Karpas-422 (cell line): ENCODE measurements around the gene SLC24A3. TPM values are rescaled to one million over a fixed set of nuclear protein-coding genes. Genes with fewer than 3 reads are reported as not detected.

Experiments used
- DNase-seq: peaks from one replicate; pipeline ENCODE4 v3.0.0-alpha.2; 2015
- H2AFZ ChIP-seq: fragments of 200-600 bp; sonication (generic); 2 replicates; pipeline ENCODE4 v1.6.1; 2014; ENCODE audit warnings: antibody characterized with exemption, low read length, mixed read lengths
- H3K27ac ChIP-seq: fragments of 200-600 bp; sonication (generic); 2 replicates; pipeline ENCODE4 v1.5.1; 2014; ENCODE audit warnings: mild to moderate bottlenecking, low read length, moderate library complexity
- H3K27me3 ChIP-seq: fragments of 200-600 bp; sonication (generic); 2 replicates; pipeline ENCODE4 v1.6.1; 2014; ENCODE audit warnings: low read length, mixed read lengths
- H3K36me3 ChIP-seq: fragments of 200-600 bp; sonication (generic); 2 replicates; pipeline ENCODE4 v1.6.1; 2014; ENCODE audit warnings: low read length, mixed read lengths; ENCODE audit not compliant: insufficient read depth
- H3K4me1 ChIP-seq: fragments of 200-600 bp; sonication (generic); 2 replicates; pipeline ENCODE4 v1.6.1; 2014; ENCODE audit warnings: mild to moderate bottlenecking, low read length, mixed read lengths
- H3K4me2 ChIP-seq: fragments of 200-600 bp; sonication (generic); 2 replicates; pipeline ENCODE4 v1.6.1; 2014; ENCODE audit warnings: low read length, low read depth, mild to moderate bottlenecking; ENCODE audit not compliant: poor library complexity, severe bottlenecking
- H3K4me3 ChIP-seq: fragments of 200-600 bp; sonication (generic); 2 replicates; pipeline ENCODE4 v1.5.1; 2014; ENCODE audit warnings: mild to moderate bottlenecking, antibody characterized with exemption, low read length, mixed read lengths
- H3K79me2 ChIP-seq: fragments of 200-600 bp; sonication (generic); 2 replicates; pipeline ENCODE4 v1.6.1; 2014; ENCODE audit warnings: mild to moderate bottlenecking, low read length, mixed read lengths
- H3K9ac ChIP-seq: fragments of 200-600 bp; sonication (generic); 2 replicates; pipeline ENCODE4 v1.6.0; 2014; ENCODE audit warnings: low read length
- H3K9me2 ChIP-seq: fragments of 200-600 bp; sonication (generic), shearing (Covaris generic); replicated peaks from 2 replicates; pipeline ENCODE4 v1.6.0; 2014; ENCODE audit warnings: mild to moderate bottlenecking, low read length, moderate library complexity; ENCODE audit not compliant: insufficient read depth
- H3K9me3 ChIP-seq: fragments of 300-700, 200-600 bp; sonication (generic); 2 replicates; pipeline ENCODE4 v1.6.1; 2014; ENCODE audit warnings: low read length, mixed read lengths
- H4K20me1 ChIP-seq: fragments of 200-600 bp; sonication (generic); 2 replicates; pipeline ENCODE4 v1.6.1; 2014; ENCODE audit warnings: mild to moderate bottlenecking, antibody characterized with exemption, low read length, low read depth; ENCODE audit not compliant: insufficient read depth
- total RNA-seq: library from RNA; depleted of rRNA; stranded (reverse); fragments of >200 nt; shearing (Covaris generic); gene quantifications from 2 replicates; pipeline ENCODE4 v1.2.3, GENCODE V29; 2014; ENCODE audit warnings: low replicate concordance

SLC24A3 gene
- total RNA-seq, 1 experiment from 2014 or later, result not detected

GRCh38 chr20:19520261-19520660, 307.8 kb downstream of the SLC24A3 start:
- Histone ChIP-seq H3K27me3 (no peaks in the 10 kb centered on the region), H3K4me1 (no peaks in the 10 kb centered on the region), H3K9me3 (no peaks in the 10 kb centered on the region), H4K20me1 (no peaks in the 10 kb centered on the region), H3K27ac (no peak overlapping the region), H3K9ac (no peak overlapping the region), H3K4me2 (no peak overlapping the region), H2AFZ (no peak overlapping the region), H3K36me3 (no peaks in the 10 kb centered on the region), H3K9me2 (no peaks in the 10 kb centered on the region), H3K4me3 (no peak overlapping the region), H3K79me2 (no peaks in the 10 kb centered on the region)
- no peak for DNase-seq

- Histone ChIP-seq H3K36me3 (no peaks in the 10 kb centered on the region), H3K9ac (no peak overlapping the region), H4K20me1 (no peaks in the 10 kb centered on the region), H3K4me1 (no peaks in the 10 kb centered on the region), H2AFZ (no peak overlapping the region), H3K9me3 (no peaks in the 10 kb centered on the region), H3K9me2 (no peaks in the 10 kb centered on the region), H3K27me3 (no peaks in the 10 kb centered on the region), H3K4me3 (no peak overlapping the region), H3K27ac (no peak overlapping the region), H3K4me2 (no peak overlapping the region), H3K79me2 (no peaks in the 10 kb centered on the region)
- DNase-seq, result no peak
These were observed 309.8 kb downstream of the SLC24A3 start for GRCh38 chr20:19522071-19522801.

GRCh38 chr20:19522836-19523590, 310.6 kb downstream of the SLC24A3 start:
- Histone ChIP-seq H3K27ac (no peak overlapping the region), H2AFZ (no peak overlapping the region), H3K27me3 (no peaks in the 10 kb centered on the region), H4K20me1 (no peaks in the 10 kb centered on the region), H3K4me3 (no peak overlapping the region), H3K9ac (no peak overlapping the region), H3K9me3 (no peaks in the 10 kb centered on the region), H3K79me2 (no peaks in the 10 kb centered on the region), H3K36me3 (no peaks in the 10 kb centered on the region), H3K4me2 (no peak overlapping the region), H3K4me1 (no peaks in the 10 kb centered on the region), H3K9me2 (no peaks in the 10 kb centered on the region)
- DNase-seq, result no peak

- Histone ChIP-seq H3K4me2 (no peak overlapping the region), H2AFZ (no peak overlapping the region), H3K36me3 (no peaks in the 10 kb centered on the region), H3K9me3 (no peaks in the 10 kb centered on the region), H3K4me3 (no peak overlapping the region), H4K20me1 (no peaks in the 10 kb centered on the region), H3K79me2 (no peaks in the 10 kb centered on the region), H3K27me3 (no peaks in the 10 kb centered on the region), H3K9ac (no peak overlapping the region), H3K4me1 (no peaks in the 10 kb centered on the region), H3K9me2 (no peaks in the 10 kb centered on the region), H3K27ac (no peak overlapping the region)
- DNase-seq, result no peak
These were observed 312.2 kb downstream of the SLC24A3 start for GRCh38 chr20:19524691-19525090.

GRCh38 chr20:19527509-19527908, 315.1 kb downstream of the SLC24A3 start:
- Histone ChIP-seq H3K27ac (no peak overlapping the region), H3K36me3 (no peaks in the 10 kb centered on the region), H3K4me1 (no peaks in the 10 kb centered on the region), H3K9me3 (no peaks in the 10 kb centered on the region), H3K27me3 (no peaks in the 10 kb centered on the region), H3K9ac (no peak overlapping the region), H3K4me3 (no peak overlapping the region), H3K9me2 (no peaks in the 10 kb centered on the region), H3K79me2 (no peaks in the 10 kb centered on the region), H2AFZ (no peak overlapping the region), H4K20me1 (no peaks in the 10 kb centered on the region), H3K4me2 (no peak overlapping the region)
- no peak for DNase-seq

- Histone ChIP-seq H3K27me3 (no peaks in the 10 kb centered on the region), H3K4me2 (no peak overlapping the region), H4K20me1 (no peaks in the 10 kb centered on the region), H3K79me2 (no peaks in the 10 kb centered on the region), H2AFZ (no peak overlapping the region), H3K4me1 (no peaks in the 10 kb centered on the region), H3K4me3 (no peak overlapping the region), H3K36me3 (no peaks in the 10 kb centered on the region), H3K9ac (no peak overlapping the region), H3K27ac (no peak overlapping the region), H3K9me3 (no peaks in the 10 kb centered on the region), H3K9me2 (no peaks in the 10 kb centered on the region)
- no peak for DNase-seq
These were observed 316.0 kb downstream of the SLC24A3 start for GRCh38 chr20:19528286-19529030.

GRCh38 chr20:19530006-19530405, 317.6 kb downstream of the SLC24A3 start:
- Histone ChIP-seq H3K36me3 (no peaks in the 10 kb centered on the region), H3K9me3 (no peaks in the 10 kb centered on the region; the same call in 1 of the 2 replicates), H3K27me3 (no peaks in the 10 kb centered on the region), H3K4me1 (no peaks in the 10 kb centered on the region), H4K20me1 (no peaks in the 10 kb centered on the region), H3K9me2 (no peaks in the 10 kb centered on the region), H3K9ac (no peak overlapping the region), H2AFZ (no peak overlapping the region), H3K4me3 (no peak overlapping the region), H3K79me2 (no peaks in the 10 kb centered on the region), H3K4me2 (no peak overlapping the region), H3K27ac (no peak overlapping the region)
- no peak for DNase-seq

GRCh38 chr20:19531446-19531845, 319.0 kb downstream of the SLC24A3 start:
- Histone ChIP-seq H3K4me2 (no peak overlapping the region), H2AFZ (no peak overlapping the region), H3K4me3 (no peak overlapping the region), H3K9me3 (no peaks in the 10 kb centered on the region; the same call in 1 of the 2 replicates), H3K27me3 (no peaks in the 10 kb centered on the region), H3K9me2 (no peaks in the 10 kb centered on the region), H3K27ac (no peak overlapping the region), H3K79me2 (no peaks in the 10 kb centered on the region), H3K4me1 (no peaks in the 10 kb centered on the region), H4K20me1 (no peaks in the 10 kb centered on the region), H3K36me3 (no peaks in the 10 kb centered on the region), H3K9ac (no peak overlapping the region)
- no peak for DNase-seq
